ENCODE data around the gene ALAD.
A peak's percentile ranks its signal among the peaks of the same experiment; 100 is the strongest.
"Not testable (repeated sequence)": the region's sequence is repeated elsewhere in the genome, so short reads cannot be mapped to it uniquely, and the experiment has no call there.

The ALAD gene

GRCh38 chr9:113401027-113401792 lies at the start of gene ALAD:
Gene ALAD, minus strand, starts transcription at chr9:113401284. Its CDS starts 7,725 bp downstream, at chr9:113393559.
- peak; percentile 100 for DNase-seq

GRCh38 chr9:113449376-113449775 lies 48.3 kb upstream of the ALAD start:
- DNase-seq, result no peak

- DNase-seq, result peak; percentile 22
These were observed 45.2 kb upstream of the ALAD start for GRCh38 chr9:113446323-113446740.

GRCh38 chr9:113444736-113445135 lies 43.7 kb upstream of the ALAD start:
- no peak for DNase-seq

GRCh38 chr9:113437716-113438115 lies 36.6 kb upstream of the ALAD start:
- DNase-seq, result not testable (repeated sequence)

GRCh38 chr9:113436728-113437515 lies 35.8 kb upstream of the ALAD start:
- DNase-seq, result no peak

- no peak for DNase-seq
These were observed 30.1 kb upstream of the ALAD start for GRCh38 chr9:113431191-113431590.

- DNase-seq, result no peak
These were observed 27.1 kb upstream of the ALAD start for GRCh38 chr9:113428062-113428615.

GRCh38 chr9:113427629-113428028 lies 26.5 kb upstream of the ALAD start:
- no peak for DNase-seq

- no peak for DNase-seq
These were observed 25.6 kb upstream of the ALAD start for GRCh38 chr9:113426701-113427100.

- no peak for DNase-seq
These were observed 24.0 kb upstream of the ALAD start for GRCh38 chr9:113425072-113425471.

GRCh38 chr9:113421726-113422125 lies 20.6 kb upstream of the ALAD start:
- no peak for DNase-seq

- peak; percentile 22 for DNase-seq
These were observed 16.3 kb upstream of the ALAD start for GRCh38 chr9:113417370-113417769.

GRCh38 chr9:113416149-113416721 lies 15.2 kb upstream of the ALAD start:
- no peak for DNase-seq

- DNase-seq, result peak; percentile 95
These were observed 9.3 kb upstream of the ALAD start, which contains the start of the genes C9orf43 and POLE3 for GRCh38 chr9:113410207-113410864. Gene C9orf43, plus strand, starts transcription at chr9:113410747. Its CDS starts 2,747 bp downstream, at chr9:113413494. Gene POLE3, minus strand, starts transcription at chr9:113410675. Its CDS starts 382 bp downstream, at chr9:113410293.

- no peak for DNase-seq
These were observed 8.8 kb upstream of the ALAD start for GRCh38 chr9:113409883-113410206.

GRCh38 chr9:113409481-113409880 lies 8.4 kb upstream of the ALAD start:
- DNase-seq, result no peak

- peak; percentile 59 for DNase-seq
These were observed 5.9 kb upstream of the ALAD start for GRCh38 chr9:113406873-113407511.

GRCh38 chr9:113406353-113406752 lies 5.3 kb upstream of the ALAD start:
- not testable (repeated sequence) for DNase-seq

- no peak for DNase-seq
These were observed 2.6 kb upstream of the ALAD start for GRCh38 chr9:113403646-113404045.

- DNase-seq, result no peak
These were observed 1.4 kb downstream of the ALAD start for GRCh38 chr9:113399646-113400200.

GRCh38 chr9:113398796-113399195 lies 2.3 kb downstream of the ALAD start:
- DNase-seq, result no peak
